GM12892 (cell line): Measurements from ENCODE around the gene GSTP1.

Experiments
- POLR2A ChIP-seq: IDR thresholded peaks from 2 replicates; pipeline ENCODE4 v1.6.1; 2011; ENCODE audit warnings: low read depth, low read length, control low read depth
- POLR2AphosphoS5 ChIP-seq: IDR thresholded peaks from 2 replicates; pipeline ENCODE4 v1.6.1; 2011; ENCODE audit warnings: low read depth, low read length, control low read depth
- TAF1 ChIP-seq: IDR thresholded peaks from 2 replicates; pipeline ENCODE4 v1.6.1; 2011; ENCODE audit warnings: low read depth, mild to moderate bottlenecking, control low read depth, low read length, borderline replicate concordance

DNA sequence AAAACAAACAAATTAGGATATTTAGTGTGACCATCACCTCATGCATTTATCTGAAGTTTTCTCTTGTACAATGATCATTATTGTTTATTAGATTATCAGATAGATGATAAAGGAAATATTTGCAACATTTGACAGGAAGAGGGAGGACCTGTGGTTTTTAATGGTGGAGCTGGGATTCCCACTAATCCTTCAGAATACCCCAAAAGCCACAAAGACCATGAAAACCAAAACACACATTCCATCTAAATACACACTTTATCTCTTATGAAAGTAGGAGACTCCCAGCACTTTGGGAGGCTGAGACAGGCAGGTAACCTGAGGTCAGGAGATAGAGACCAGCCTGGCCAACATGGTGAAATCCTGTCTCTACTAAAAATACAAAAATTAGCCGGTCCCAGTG is 15.5 kb downstream of the GSTP1 start:
- TF ChIP-seq POLR2A: no peak
- TF ChIP-seq POLR2AphosphoS5: no peak
- TF ChIP-seq TAF1: no peak
